H1 (cell line): Measurements from ENCODE around the gene TPBG. TPM values are rescaled to one million over a fixed set of nuclear protein-coding genes. Genes with fewer than 3 reads are reported as not detected.

Experiments used
- CTCF ChIA-PET: fragments of 300-600 bp; sonication (Branson Sonifier 250); formaldehyde crosslinking; loops from one replicate; lab custom pipeline; 2021; ENCODE audit not compliant: partially characterized antibody; lab: Charles Lee
- POLR2A ChIA-PET: fragments of 300-600 bp; sonication (Branson Sonifier 250); formaldehyde crosslinking; loops from one replicate; lab custom pipeline; 2021; ENCODE audit warnings: inconsistent platforms; ENCODE audit not compliant: partially characterized antibody; lab: Charles Lee
- DNase-seq, 2 experiments: peaks; one replicate each; pipeline versions ENCODE4 v3.0.0 to v3.0.0-alpha.2; 2010 to 2022; ENCODE audit warnings: low spot score in 2 of 2, low read depth in 1 of 2, mixed read lengths in 1 of 2
- FAIRE-seq: peaks from 2 replicates; lab custom pipeline; 2011; peaks lifted over from hg19 to GRCh38; lab: Jason Lieb, UNC
- H2AFZ ChIP-seq: 2 replicates; pipeline ENCODE4 v1.8.1; 2012; ENCODE audit warnings: low read length, inconsistent platforms
- H2AK5ac ChIP-seq: 2 replicates; pipeline ENCODE4 v1.6.1; 2013; ENCODE audit warnings: low read depth, low read length
- H2BK120ac ChIP-seq: replicated peaks from 2 replicates; pipeline ENCODE3; 2013; ENCODE audit warnings: low read depth, low read length, inconsistent platforms
- H2BK12ac ChIP-seq: 2 replicates; pipeline ENCODE4 v1.6.1; 2013; ENCODE audit warnings: low read depth, low read length
- H2BK15ac ChIP-seq: 2 replicates; pipeline ENCODE4 v1.6.1; 2013; ENCODE audit warnings: low read length
- H2BK20ac ChIP-seq: 2 replicates; pipeline ENCODE4 v1.6.1; 2013; ENCODE audit warnings: low read length
- H2BK5ac ChIP-seq: 2 replicates; pipeline ENCODE4 v1.6.1; 2013; ENCODE audit warnings: low read depth, low read length
- H3K14ac ChIP-seq: 2 replicates; pipeline ENCODE4 v1.6.1; 2013; ENCODE audit warnings: inconsistent platforms; ENCODE audit not compliant: insufficient read length
- H3K18ac ChIP-seq: 2 replicates; pipeline ENCODE4 v1.6.1; 2013; ENCODE audit warnings: low read length; ENCODE audit errors: extremely low read depth
- H3K23ac ChIP-seq: 2 replicates; pipeline ENCODE4 v1.6.1; 2013; ENCODE audit warnings: inconsistent platforms; ENCODE audit not compliant: insufficient read length
- H3K23me2 ChIP-seq: 2 replicates; pipeline ENCODE4 v1.6.1; 2013; ENCODE audit warnings: low read depth, low read length
- H3K27ac ChIP-seq: 2 replicates; pipeline ENCODE4 v1.6.1; 2011; ENCODE audit warnings: low read depth, low read length, inconsistent platforms
- H3K27me3 ChIP-seq, 4 experiments: replicated peaks in 1 of 4; 1 replicate in 1 of 4; 2 replicates in 3 of 4; pipeline versions ENCODE4 v1.6.1 to v1.8.1; 2011 to 2013; ENCODE audit warnings: low read length in 3 of 4, mild to moderate bottlenecking in 3 of 4, inconsistent platforms in 2 of 4, mixed read lengths in 2 of 4, moderate library complexity in 1 of 4; ENCODE audit not compliant: control insufficient read depth in 3 of 4, insufficient read depth in 3 of 4; ENCODE audit errors: extremely low read depth in 1 of 4
- H3K36me3 ChIP-seq, 4 experiments: 2 replicates each; pipeline versions ENCODE4 v1.6.1 to v1.8.1; 2011 to 2013; ENCODE audit warnings: mild to moderate bottlenecking in 4 of 4, low read length in 3 of 4, moderate library complexity in 2 of 4, control low read depth in 1 of 4, inconsistent platforms in 1 of 4; ENCODE audit not compliant: insufficient read depth in 4 of 4, control insufficient read depth in 2 of 4
- H3K4ac ChIP-seq: replicated peaks from 2 replicates; pipeline ENCODE3; 2013; ENCODE audit warnings: low read length, low read depth, mixed read lengths, inconsistent platforms; ENCODE audit not compliant: insufficient read length
- H3K4me1 ChIP-seq, 4 experiments: replicated peaks in 1 of 4; 1 replicate in 1 of 4; 2 replicates in 3 of 4; pipeline versions ENCODE4 v1.6.1 to v1.8.1; 2011 to 2013; ENCODE audit warnings: low read length in 3 of 4, inconsistent platforms in 2 of 4, mixed read lengths in 1 of 4; ENCODE audit not compliant: insufficient read depth in 4 of 4, control insufficient read depth in 3 of 4
- H3K4me2 ChIP-seq, 2 experiments: 2 replicates each; pipeline versions ENCODE4 v1.6.1 to v1.8.1; 2011 to 2013; ENCODE audit warnings: low read depth in 2 of 2, low read length in 2 of 2, control low read depth in 1 of 2, inconsistent platforms in 1 of 2, mild to moderate bottlenecking in 1 of 2; ENCODE audit not compliant: insufficient read depth in 1 of 2
- H3K4me3 ChIP-seq, 4 experiments: fragments of 200-600, 300-600 bp in 1 of 4; sonication (generic), shearing (Covaris generic), sonication (Bioruptor Twin) in 1 of 4; 2 replicates each; pipeline versions ENCODE4 v1.5.1 to v1.8.1; 2011 to 2016; ENCODE audit warnings: low read length in 4 of 4, low read depth in 3 of 4, control low read depth in 2 of 4, inconsistent platforms in 2 of 4, mild to moderate bottlenecking in 2 of 4, mixed read lengths in 1 of 4, moderate library complexity in 1 of 4; ENCODE audit not compliant: insufficient read depth in 2 of 4; ENCODE audit errors: extremely low read depth in 1 of 4
- H3K56ac ChIP-seq: replicated peaks from 2 replicates; pipeline ENCODE3; 2013; ENCODE audit warnings: low read depth, mild to moderate bottlenecking, mixed read lengths, low read length, inconsistent platforms; ENCODE audit not compliant: insufficient read length
- H3K79me1 ChIP-seq: 2 replicates; pipeline ENCODE4 v1.6.1; 2013; ENCODE audit warnings: low read depth, low read length, control low read depth
- H3K79me2 ChIP-seq, 2 experiments: 2 replicates each; pipeline versions ENCODE4 v1.6.1 to v1.8.1; 2012 to 2013; ENCODE audit warnings: low read length in 2 of 2, mild to moderate bottlenecking in 2 of 2, inconsistent platforms in 1 of 2; ENCODE audit not compliant: insufficient read depth in 2 of 2, control insufficient read depth in 1 of 2
- H3K9ac ChIP-seq, 4 experiments: replicated peaks in 1 of 4; 1 replicate in 1 of 4; 2 replicates in 3 of 4; pipeline versions ENCODE4 v1.6.1 to v1.8.1; 2011 to 2013; ENCODE audit warnings: low read depth in 3 of 4, low read length in 3 of 4, control low read depth in 2 of 4, mild to moderate bottlenecking in 2 of 4, moderate library complexity in 2 of 4, inconsistent platforms in 1 of 4; ENCODE audit errors: extremely low read depth in 1 of 4
- H3K9me3 ChIP-seq, 2 experiments: 2 replicates each; pipeline versions ENCODE4 v1.6.1 to v1.8.1; 2012 to 2013; ENCODE audit warnings: mild to moderate bottlenecking in 2 of 2, moderate library complexity in 2 of 2, control low read depth in 1 of 2, inconsistent platforms in 1 of 2, low read depth in 1 of 2, low read length in 1 of 2, mixed read lengths in 1 of 2; ENCODE audit not compliant: insufficient read depth in 2 of 2
- H4K20me1 ChIP-seq, 2 experiments: replicated peaks in 1 of 2; 2 replicates each; pipeline versions ENCODE3 to v1.8.1; 2011 to 2013; ENCODE audit warnings: inconsistent platforms in 2 of 2, low read length in 2 of 2, mild to moderate bottlenecking in 1 of 2; ENCODE audit not compliant: insufficient read depth in 2 of 2, control insufficient read depth in 1 of 2
- H4K5ac ChIP-seq: 2 replicates; pipeline ENCODE4 v1.6.1; 2013; ENCODE audit warnings: low read length, low read depth, mixed read lengths, inconsistent platforms; ENCODE audit not compliant: insufficient read length
- H4K8ac ChIP-seq: 2 replicates; pipeline ENCODE4 v1.8.0; 2013; ENCODE audit warnings: mild to moderate bottlenecking, moderate library complexity, low read length, inconsistent platforms; ENCODE audit not compliant: insufficient read depth; ENCODE audit errors: extremely low read depth
- H4K91ac ChIP-seq: replicated peaks from 2 replicates; pipeline ENCODE3; 2013; ENCODE audit warnings: low read length, mixed read lengths, inconsistent platforms; ENCODE audit not compliant: insufficient read length
- ASH2L ChIP-seq: fragments of 200-600, 300-600 bp; sonication (generic); IDR thresholded peaks from one replicate; pipeline ENCODE4 v1.7.1; 2017; ENCODE audit warnings: low read length
- CEBPB ChIP-seq: IDR thresholded peaks from 2 replicates; pipeline ENCODE4 v1.6.1; 2012; ENCODE audit warnings: low read depth, low read length
- EP300 ChIP-seq, 2 experiments: IDR thresholded peaks; 1 replicate in 1 of 2; 2 replicates in 1 of 2; pipeline ENCODE4 v1.6.1; 2011 to 2012; ENCODE audit warnings: low read depth in 2 of 2, low read length in 2 of 2, mild to moderate bottlenecking in 2 of 2, borderline replicate concordance in 1 of 2, inconsistent platforms in 1 of 2, moderate library complexity in 1 of 2
- FOSL1 ChIP-seq: IDR thresholded peaks from 2 replicates; pipeline ENCODE4 v1.6.1; 2011; ENCODE audit warnings: mild to moderate bottlenecking, low read depth, low read length, moderate library complexity; ENCODE audit not compliant: insufficient read depth
- HDAC2 ChIP-seq, 2 experiments: fragments of 300-600 bp in 1 of 2; sonication (generic) in 1 of 2; IDR thresholded peaks; 2 replicates each; pipeline ENCODE4 v1.6.1; 2011 to 2012; ENCODE audit warnings: low read depth in 2 of 2, low read length in 2 of 2, mild to moderate bottlenecking in 2 of 2, moderate library complexity in 2 of 2, borderline replicate concordance in 1 of 2, inconsistent platforms in 1 of 2
- JUN ChIP-seq: IDR thresholded peaks from 2 replicates; pipeline ENCODE4 v1.6.1; 2011; ENCODE audit warnings: low read depth, mild to moderate bottlenecking, improper control_type of control experiment, low read length
- NANOG ChIP-seq: IDR thresholded peaks from 2 replicates; pipeline ENCODE4 v1.6.1; 2011; ENCODE audit warnings: low read length, low read depth, mild to moderate bottlenecking, inconsistent platforms; ENCODE audit not compliant: insufficient read depth, poor library complexity, severe bottlenecking
- WGBS, 2 experiments: shearing (Covaris generic) in 1 of 2; methylation state at CpG; one replicate each; pipeline versions ENCODE4 v1.1.6 to v1.1.7; 2013 to 2015; ENCODE audit warnings: low lambda C conversion rate in 2 of 2, mixed read lengths in 2 of 2, inconsistent platforms in 1 of 2, low coverage in 1 of 2, missing lambda C conversion rate in 1 of 2; ENCODE audit not compliant: insufficient replicate concordance in 2 of 2, insufficient coverage in 1 of 2, insufficient read length in 1 of 2; ENCODE audit errors: extremely low coverage in 1 of 2, missing lambda C conversion rate in 1 of 2; 5-methylcytosine and 5-hydroxymethylcytosine counted together
- polyA plus RNA-seq, 7 experiments: library from polyadenylated mRNA; depleted of rRNA in 3 of 7; stranded (reverse) in 5 of 7; unstranded in 2 of 7; fragments of >200 nt in 5 of 7; fragments of 200-250 nt in 2 of 7; gene quantifications; 1 replicate in 5 of 7; 2 replicates in 1 of 7; 4 replicates in 1 of 7; pipeline versions ENCODE4 v1.2.1 to v1.2.3, GENCODE V29; 2011 to 2013; ENCODE audit warnings: missing spikeins in 2 of 7, mixed read lengths in 2 of 7
- total RNA-seq: library from RNA; stranded (reverse); fragmentation: NEBNext Ultra II Directional; extraction: Animal tissue kit (Norgen Biotek cat#: 25700); gene quantifications from 2 replicates; pipeline ENCODE4 v1.2.1, GENCODE V29; 2021

Gene TPBG
- total and polyA plus RNA-seq, 2 of the 8 experiments (the other 6 are each of a cell fraction or from before 2014, with no cell fraction given), result 28.4 to 33.6 TPM

- POLR2A ChIA-PET, result no interaction called here
- Histone ChIP-seq H2BK120ac (no peak overlapping the region), H3K4me3 (no peak overlapping the region), H2AK5ac (no peak overlapping the region), H4K20me1 (no peaks in the 10 kb centered on the region), H3K79me1 (no peaks in the 10 kb centered on the region), H3K9me3 (no peaks in the 10 kb centered on the region), H3K18ac (no peak overlapping the region), H2BK12ac (no peak overlapping the region), H3K4me2 (no peak overlapping the region), H3K4me1 (no peaks in the 10 kb centered on the region), H3K56ac (no peak overlapping the region), H3K14ac (no peak overlapping the region), H3K79me2 (no peaks in the 10 kb centered on the region), H3K23ac (no peak overlapping the region), H2BK5ac (no peak overlapping the region), H3K27ac (no peak overlapping the region), H2AFZ (no peak overlapping the region), H3K23me2 (no peaks in the 10 kb centered on the region), H3K9ac (no peak overlapping the region), H2BK15ac (no peak overlapping the region), H3K27me3 (no peaks in the 10 kb centered on the region), H4K91ac (no peak overlapping the region), H4K5ac (no peak overlapping the region), H3K36me3 (no peaks in the 10 kb centered on the region), H4K8ac (no peak overlapping the region), H2BK20ac (no peak overlapping the region), H3K4ac (no peak overlapping the region)
- 84% methylated on average over 1 of the region's 1 CpG; no CpG with 5 or more reads in 1 of the 2 experiments for WGBS, 2 experiments
- FAIRE-seq, result no peak
- TF ChIP-seq NANOG (no peak), JUN (no peak), EP300 (IDR thresholded peaks at IDR 0.05; ENCODE audit: borderline replicate concordance in 1 of 2, low read depth in 2 of 2, low read length in 2 of 2) (no peak), ASH2L (no peak), HDAC2 (IDR thresholded peaks at IDR 0.05; ENCODE audit: borderline replicate concordance in 1 of 2, low read depth in 2 of 2, low read length in 2 of 2) (no peak), CEBPB (no peak), FOSL1 (no peak)
- CTCF ChIA-PET, result no interaction called here
- no peak for DNase-seq
Measured at GRCh38 chr6:82415820-82416219, 52.2 kb downstream of the TPBG start.
